Measurements from ENCODE around the gene CCNL2. TPM values are rescaled to one million over a fixed set of nuclear protein-coding genes. Genes with fewer than 3 reads are reported as not detected.

Gene CCNL2
- total RNA-seq, 1 donor from 2014 or later, result 58.3 TPM

DNA sequence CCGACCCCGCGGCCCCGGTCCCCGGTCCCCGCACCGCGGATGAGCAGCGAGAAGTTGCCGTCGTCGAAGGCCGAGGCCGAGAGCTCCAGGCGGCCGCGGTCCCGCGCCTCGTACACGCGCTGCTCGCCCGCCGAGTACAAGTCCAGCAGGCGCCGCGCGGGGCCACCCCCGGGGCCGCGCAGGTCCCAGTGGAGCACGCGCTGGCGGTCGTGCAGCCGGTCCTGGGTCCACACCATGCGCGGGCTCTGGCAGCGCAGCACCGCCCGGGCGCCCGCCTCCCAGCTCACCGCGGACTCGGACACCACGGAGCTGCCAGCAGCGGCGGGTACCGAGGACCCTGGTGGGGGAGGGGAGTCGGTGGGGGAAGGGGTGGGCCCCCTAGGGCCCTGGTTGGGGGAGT is 43.7 kb downstream of the CCNL2 start:
- peak; percentile 25 for ATAC-seq

- ATAC-seq, result no peak
Measured at GRCh38 chr1:1354271-1355247, 44.6 kb downstream of the CCNL2 start.

DNA sequence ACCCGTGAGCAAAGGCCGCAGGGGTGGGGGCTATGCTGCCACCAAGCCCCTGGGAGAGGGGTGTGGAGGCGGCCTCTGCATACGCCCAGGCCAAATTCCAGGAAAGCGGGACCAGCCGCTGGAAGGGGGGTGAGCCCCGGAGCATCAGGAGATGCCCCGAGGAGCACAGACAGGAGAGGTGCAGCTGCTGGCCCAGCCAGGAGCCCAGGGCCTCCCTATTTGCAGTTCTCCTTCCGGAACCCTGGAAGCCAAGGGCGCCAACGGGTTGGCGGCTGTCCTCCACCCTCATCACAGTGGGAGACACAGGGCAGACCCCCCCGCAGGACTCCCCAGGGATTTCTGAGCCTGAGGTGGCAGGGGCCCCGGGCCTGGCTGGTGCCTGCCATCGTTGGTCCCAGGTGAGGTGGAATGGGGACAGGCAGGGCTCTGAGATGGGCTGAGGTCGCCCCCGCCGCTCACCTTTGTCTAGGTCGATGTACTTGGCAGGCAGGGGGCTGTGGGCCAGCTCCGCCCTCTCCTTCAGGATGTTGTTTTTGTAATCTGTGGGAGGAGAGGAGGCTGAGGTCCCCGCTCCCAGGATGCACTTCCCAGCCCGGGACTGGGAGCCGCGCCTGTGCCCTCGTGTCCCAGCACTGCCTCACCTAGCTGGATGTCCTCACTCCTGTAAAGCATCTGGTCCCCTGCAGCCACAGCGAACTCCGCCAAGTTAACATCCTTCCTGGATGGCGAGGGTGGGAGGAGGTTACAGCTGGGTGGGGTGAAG is 45.6 kb downstream of the CCNL2 start:
- no peak for ATAC-seq

GRCh38 chr1:1352786-1353388 is 46.2 kb downstream of the CCNL2 start:
- no peak for ATAC-seq

GRCh38 chr1:1351511-1352427 is 47.4 kb downstream of the CCNL2 start:
- ATAC-seq, result no peak

- ATAC-seq, result peak; percentile 29
Measured at GRCh38 chr1:1349256-1350012, 49.7 kb downstream of the CCNL2 start, which contains the start of gene DVL1. TSS of gene DVL1 (minus strand) at chr1:1349418. CDS start at chr1:1349065, 353 bp downstream.

DNA sequence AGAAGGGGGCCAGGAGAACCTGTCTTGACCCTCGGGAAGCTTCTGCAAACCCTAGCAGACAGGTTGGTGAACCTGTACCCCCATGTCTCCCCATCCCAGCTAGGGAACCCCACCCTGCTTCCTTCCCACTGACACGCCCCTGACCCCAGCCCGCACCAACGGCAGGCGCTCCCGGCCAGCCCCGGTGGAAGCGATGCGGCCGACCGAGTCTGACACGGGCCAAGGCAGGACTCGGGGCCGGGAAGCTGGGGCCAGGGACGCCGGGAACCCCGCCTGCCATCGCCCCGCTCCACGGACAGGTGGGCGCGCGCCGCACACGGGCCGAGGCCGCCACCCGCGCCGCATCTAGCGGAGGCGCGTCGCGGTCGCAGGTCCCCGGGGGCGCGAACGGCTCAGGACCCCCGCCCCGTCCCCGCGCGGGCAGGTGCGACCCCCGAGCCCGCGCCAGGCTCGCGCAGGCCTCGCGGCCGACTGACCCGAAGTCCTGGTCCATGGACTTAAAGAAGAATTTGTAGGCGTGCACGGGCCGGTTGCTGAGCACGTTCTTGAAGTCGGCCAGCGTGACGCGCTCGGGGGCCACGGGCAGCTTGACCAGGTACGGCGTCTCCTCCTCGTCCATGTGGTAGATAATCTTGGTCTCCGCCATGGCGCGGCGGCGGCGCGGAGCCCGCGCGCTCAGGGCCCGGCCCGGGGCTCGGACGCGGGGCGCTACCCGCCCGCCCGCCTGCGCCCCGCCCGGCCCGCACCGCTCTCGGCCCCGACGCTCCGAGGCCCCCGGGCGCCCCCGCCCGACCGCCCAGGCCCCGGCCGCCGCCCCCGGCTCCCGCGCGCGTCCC is 50.5 kb downstream of the CCNL2 start:
- no peak for ATAC-seq

GRCh38 chr1:1347663-1348419 is 51.3 kb downstream of the CCNL2 start:
- peak; percentile 45 for ATAC-seq

GRCh38 chr1:1347026-1347595 is 52.0 kb downstream of the CCNL2 start:
- no peak for ATAC-seq

- ATAC-seq, result no peak
Measured at GRCh38 chr1:1346501-1346890, 52.6 kb downstream of the CCNL2 start.

GRCh38 chr1:1345860-1346500 is 53.2 kb downstream of the CCNL2 start:
- ATAC-seq, result no peak

- ATAC-seq, result no peak
Measured at GRCh38 chr1:1345384-1345783, 53.8 kb downstream of the CCNL2 start.

DNA sequence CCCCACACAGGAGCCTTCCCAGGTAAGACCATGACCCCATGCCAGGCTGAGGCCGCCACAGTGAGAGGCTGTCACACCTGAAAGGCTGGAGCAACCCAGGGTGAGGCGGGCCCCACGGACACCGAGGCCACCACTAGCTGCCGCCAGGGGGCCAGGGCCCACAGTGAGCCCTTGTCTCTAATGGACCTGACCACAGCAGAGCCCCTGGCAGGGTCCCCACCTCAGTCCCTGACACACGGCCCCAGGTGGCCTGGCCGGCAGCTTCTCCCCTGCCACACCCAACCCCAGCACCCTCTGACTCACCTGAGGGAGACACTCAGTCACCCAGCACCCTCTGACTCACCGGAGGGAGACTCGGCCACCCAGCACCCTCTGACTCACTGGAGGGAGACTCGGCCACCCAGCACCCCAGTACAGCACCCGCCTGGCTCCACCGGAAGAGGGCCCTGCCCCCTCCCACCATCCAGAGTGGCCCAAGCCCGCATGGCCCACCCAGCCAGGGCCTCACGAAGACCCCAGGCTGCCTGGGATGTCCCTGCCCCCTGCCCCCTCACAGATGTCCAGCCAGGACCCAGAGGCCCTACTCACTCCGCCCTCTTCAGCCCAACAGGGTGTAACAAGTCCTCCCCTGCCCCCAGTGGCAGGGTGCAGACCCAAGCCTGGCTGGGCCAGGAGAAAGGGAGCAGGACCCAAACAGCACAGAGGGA is 54.3 kb downstream of the CCNL2 start:
- ATAC-seq, result peak; percentile 82

- ATAC-seq, result peak; percentile 16
Measured at GRCh38 chr1:1343811-1344421, 55.2 kb downstream of the CCNL2 start.

DNA sequence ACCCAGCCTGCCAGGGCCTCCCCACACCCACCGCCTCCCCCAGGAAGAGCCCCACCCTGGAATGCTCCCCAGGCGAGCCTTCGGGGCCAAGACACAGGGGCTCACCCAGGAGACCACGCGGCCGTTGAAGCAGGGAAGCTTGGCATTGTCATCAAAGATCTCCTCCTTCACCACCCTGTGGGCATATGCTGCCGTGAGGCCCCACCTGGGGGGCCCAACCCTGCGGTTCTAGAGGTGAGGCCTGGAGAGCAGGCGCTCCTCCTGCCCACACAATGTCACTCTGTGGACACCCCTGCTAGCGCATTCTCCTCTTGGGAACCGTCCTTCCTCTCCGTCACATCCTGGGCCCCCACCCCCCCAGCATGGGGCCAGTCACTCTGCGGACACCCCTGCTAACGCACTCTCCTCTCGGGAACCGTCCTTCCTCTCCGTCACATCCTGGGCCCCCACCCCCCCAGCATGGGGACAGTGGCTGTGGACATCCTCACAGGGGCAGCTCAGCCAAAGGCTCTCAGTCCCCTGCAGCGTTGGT is 56.5 kb downstream of the CCNL2 start:
- no peak for ATAC-seq

GRCh38 chr1:1342061-1342562 is 57.0 kb downstream of the CCNL2 start:
- ATAC-seq, result no peak

GRCh38 chr1:1341549-1342021 is 57.5 kb downstream of the CCNL2 start:
- ATAC-seq, result no peak

All from esophagus mucosa (tissue), 1 donor.